Gastrocnemius medialis (tissue), 4 donors: Measurements from ENCODE around the gene THG1L.

ENCODE experiments used
- POLR2A ChIP-seq, 2 donors: fragments of 450-650 bp; IDR thresholded peaks; one replicate each; pipeline ENCODE4 v1.6.1; 2017; ENCODE audit warnings: antibody characterized with exemption in 2 of 2, mild to moderate bottlenecking in 2 of 2, moderate library complexity in 2 of 2
- TF ChIP-seq, protein P1 (sequence below), 5 experiments: fragments of 450-650 bp in 3 of 5; fragments of 200-600 bp in 2 of 5; sonication (generic) in 2 of 5; IDR thresholded peaks in 4 of 5; conservative IDR thresholded peaks in 1 of 5; 1 replicate in 4 of 5; 2 replicates in 1 of 5; pipeline ENCODE4 v1.5.1; 2016 to 2019; ENCODE audit warnings: antibody characterized with exemption in 5 of 5, mild to moderate bottlenecking in 3 of 5, moderate library complexity in 3 of 5

DNA sequence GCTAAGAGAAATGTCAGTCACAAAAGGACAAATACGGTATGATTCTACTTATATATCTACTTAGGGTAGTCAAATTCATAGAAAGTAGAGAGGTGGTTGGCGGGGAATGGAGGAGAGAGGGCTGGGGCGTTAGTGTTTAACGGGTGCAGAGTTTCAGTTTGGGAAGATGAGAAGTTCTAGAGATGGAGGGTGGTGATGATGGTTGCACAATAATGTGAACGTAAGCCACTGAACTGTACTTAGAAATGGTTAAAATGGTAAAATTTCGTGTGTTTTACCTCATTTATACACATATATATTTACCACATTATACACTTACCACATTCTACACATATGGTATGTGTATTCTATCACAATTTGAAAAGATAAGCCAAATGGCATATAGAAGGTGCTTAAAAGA is 48.0 kb downstream of the THG1L start:
- TF ChIP-seq, protein P1, sequence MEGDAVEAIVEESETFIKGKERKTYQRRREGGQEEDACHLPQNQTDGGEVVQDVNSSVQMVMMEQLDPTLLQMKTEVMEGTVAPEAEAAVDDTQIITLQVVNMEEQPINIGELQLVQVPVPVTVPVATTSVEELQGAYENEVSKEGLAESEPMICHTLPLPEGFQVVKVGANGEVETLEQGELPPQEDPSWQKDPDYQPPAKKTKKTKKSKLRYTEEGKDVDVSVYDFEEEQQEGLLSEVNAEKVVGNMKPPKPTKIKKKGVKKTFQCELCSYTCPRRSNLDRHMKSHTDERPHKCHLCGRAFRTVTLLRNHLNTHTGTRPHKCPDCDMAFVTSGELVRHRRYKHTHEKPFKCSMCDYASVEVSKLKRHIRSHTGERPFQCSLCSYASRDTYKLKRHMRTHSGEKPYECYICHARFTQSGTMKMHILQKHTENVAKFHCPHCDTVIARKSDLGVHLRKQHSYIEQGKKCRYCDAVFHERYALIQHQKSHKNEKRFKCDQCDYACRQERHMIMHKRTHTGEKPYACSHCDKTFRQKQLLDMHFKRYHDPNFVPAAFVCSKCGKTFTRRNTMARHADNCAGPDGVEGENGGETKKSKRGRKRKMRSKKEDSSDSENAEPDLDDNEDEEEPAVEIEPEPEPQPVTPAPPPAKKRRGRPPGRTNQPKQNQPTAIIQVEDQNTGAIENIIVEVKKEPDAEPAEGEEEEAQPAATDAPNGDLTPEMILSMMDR (IDR thresholded peaks at IDR 0.05 in 4 of 5, conservative IDR thresholded peaks at IDR 0.05 in 1 of 5), result no peak
- TF ChIP-seq POLR2A (IDR thresholded peaks at IDR 0.05), result no peak
